Sigmoid colon (tissue), 7 donors: Measurements from ENCODE around the gene SPEM3. TPM values are rescaled to one million over a fixed set of nuclear protein-coding genes. Genes with fewer than 3 reads are reported as not detected.

Experiments
- DNase-seq: peaks from one replicate; pipeline ENCODE4 v3.0.0-alpha.2; 2019
- H3K27ac ChIP-seq, 4 donors: fragments of 200-600 bp; sonication (generic); one replicate each; pipeline ENCODE4 v1.5.1; 2016 to 2019; ENCODE audit warnings: mild to moderate bottlenecking in 1 of 4
- H3K27me3 ChIP-seq, 3 donors: fragments of 200-600 bp; sonication (generic); one replicate each; pipeline ENCODE4 v1.5.1; 2019; ENCODE audit warnings: mild to moderate bottlenecking in 1 of 3
- H3K36me3 ChIP-seq, 4 donors: fragments of 200-600 bp; sonication (generic); one replicate each; pipeline ENCODE4 v1.5.1; 2016 to 2019
- H3K4me1 ChIP-seq, 4 donors: fragments of 200-600 bp; sonication (generic); one replicate each; pipeline ENCODE4 v1.5.1; 2017 to 2019
- H3K4me3 ChIP-seq, 4 donors: fragments of 200-600 bp; sonication (generic); one replicate each; pipeline ENCODE4 v1.5.1; 2017 to 2019; ENCODE audit warnings: mild to moderate bottlenecking in 2 of 4, moderate library complexity in 1 of 4
- H3K9me3 ChIP-seq, 4 donors: fragments of 200-600 bp in 3 of 4; sonication (generic) in 3 of 4; one replicate each; pipeline versions ENCODE4 v1.5.1 to v1.6.1; 2013 to 2019
- CTCF ChIP-seq, 4 experiments: fragments of 450-650 bp in 3 of 4; fragments of 200-600 bp in 1 of 4; IDR thresholded peaks; one replicate each; pipeline ENCODE4 v1.5.1; 2016 to 2019; ENCODE audit warnings: antibody characterized with exemption in 4 of 4, mild to moderate bottlenecking in 3 of 4, moderate library complexity in 2 of 4
- EP300 ChIP-seq, 4 donors: sonication (generic); formaldehyde crosslinking; IDR thresholded peaks; one replicate each; pipeline ENCODE4 v1.6.1; 2017; ENCODE audit warnings: antibody characterized with exemption in 4 of 4
- POLR2A ChIP-seq, 2 donors: fragments of 450-650 bp; IDR thresholded peaks; one replicate each; pipeline ENCODE4 v1.6.1; 2016; ENCODE audit warnings: antibody characterized with exemption in 2 of 2, mild to moderate bottlenecking in 2 of 2, moderate library complexity in 2 of 2
- POLR2AphosphoS5 ChIP-seq, 4 donors: sonication (generic); formaldehyde crosslinking; IDR thresholded peaks; one replicate each; pipeline ENCODE4 v1.6.1; 2017; ENCODE audit warnings: antibody characterized with exemption in 4 of 4
- WGBS, 2 donors: extraction: QIAGEN DNeasy Blood & Tissue Kit; methylation state at CpG; one replicate each; pipeline ENCODE4 v1.1.7; 2013; 5-methylcytosine and 5-hydroxymethylcytosine counted together
- intact Hi-C: fragments of 100-400 bp; cut with DNase I; formaldehyde crosslinking; loops from one replicate; pipeline ENCODE4 v1.15.1; 2023
- polyA plus RNA-seq, 3 donors: library from polyadenylated mRNA; stranded (reverse); fragments of 200-250 nt; gene quantifications; one replicate each; pipeline ENCODE4 v1.2.3, GENCODE V29; 2013
- total RNA-seq, 4 donors: library from RNA; depleted of rRNA; stranded (reverse); fragments of >200 nt; gene quantifications; one replicate each; pipeline ENCODE4 v1.1.0, GENCODE V29; 2016
- donor health status: healthy with polysubstance abuse.
- donor health status: Bipolar disorder and iron deficiency.
- donor health status: healthy.

Gene SPEM3
- total and polyA plus RNA-seq, 7 donors: not detected

- no peak overlapping the region for H3K4me3 ChIP-seq
- no peaks in the 10 kb centered on the region for H3K4me1 ChIP-seq
- no peak overlapping the region for H3K27ac ChIP-seq
- TF ChIP-seq POLR2A (IDR thresholded peaks at IDR 0.05) (no peak), POLR2AphosphoS5 (IDR thresholded peaks at IDR 0.05) (no peak), CTCF (IDR thresholded peaks at IDR 0.05) (no peak), EP300 (IDR thresholded peaks at IDR 0.05) (no peak)
- intact Hi-C loops: no loop called here
- H3K27me3 ChIP-seq: no peaks in the 10 kb centered on the region
- 93 to 95% methylated on average over 54 of the region's 54 CpGs for WGBS, 2 donors
- H3K9me3 ChIP-seq: no peaks in the 10 kb centered on the region
- peaks cover 0 to 38% (median 6%) of the 10 kb centered on the region in 4 donors for H3K36me3 ChIP-seq
- no peak for DNase-seq
Observed at GRCh38 chr17:7417056-7417655, 11.5 kb upstream of the SPEM3 start.

GRCh38 chr17:7418472-7419152, 10.0 kb upstream of the SPEM3 start:
- H3K27me3 ChIP-seq: no peaks in the 10 kb centered on the region
- peaks cover 0 to 38% (median 6%) of the 10 kb centered on the region in 4 donors for H3K36me3 ChIP-seq
- H3K27ac ChIP-seq: no peak overlapping the region
- WGBS, 2 donors: 72 to 73% methylated on average over 18 of the region's 18 CpGs
- H3K4me1 ChIP-seq: no peaks in the 10 kb centered on the region
- TF ChIP-seq EP300 (IDR thresholded peaks at IDR 0.05) (no peak), CTCF (IDR thresholded peaks at IDR 0.05) (no peak), POLR2A (IDR thresholded peaks at IDR 0.05) (no peak), POLR2AphosphoS5 (IDR thresholded peaks at IDR 0.05) (no peak)
- H3K4me3 ChIP-seq: no peak overlapping the region
- H3K9me3 ChIP-seq: no peaks in the 10 kb centered on the region
- intact Hi-C loops: no loop called here
- no peak for DNase-seq

- no peak for TF ChIP-seq CTCF (IDR thresholded peaks at IDR 0.05)
- no peak for TF ChIP-seq EP300 (IDR thresholded peaks at IDR 0.05)
- no peak for TF ChIP-seq POLR2A (IDR thresholded peaks at IDR 0.05)
- no peak for TF ChIP-seq POLR2AphosphoS5 (IDR thresholded peaks at IDR 0.05)
- H3K27me3 ChIP-seq: no peaks in the 10 kb centered on the region
- no peaks in the 10 kb centered on the region for H3K9me3 ChIP-seq
- no peaks in the 10 kb centered on the region for H3K4me1 ChIP-seq
- no peak for DNase-seq
- WGBS, 2 donors: 84 to 87% methylated on average over 17 of the region's 17 CpGs
- H3K27ac ChIP-seq: no peak within 1 kb of the TSS
- intact Hi-C loops: no loop called here
- H3K4me3 ChIP-seq: no peak within 1 kb of the TSS
- H3K36me3 ChIP-seq: peaks cover 0 to 30% (median 5%) of the 10 kb centered on the region in 4 donors
Observed at GRCh38 chr17:7419819-7420610, 8.6 kb upstream of the SPEM3 start, which contains the start of gene SPEM1. Gene SPEM1 (plus strand): TSS chr17:7420324. CDS start chr17:7420385, 61 bp downstream.

- intact Hi-C loops: no loop called here
- Histone ChIP-seq H3K36me3 (peaks cover 0 to 20% (median 3%) of the 10 kb centered on the region in 4 donors), H3K4me1 (no peaks in the 10 kb centered on the region), H3K4me3 (no peak overlapping the region), H3K27ac (no peak overlapping the region), H3K9me3 (no peaks in the 10 kb centered on the region), H3K27me3 (no peaks in the 10 kb centered on the region)
- 94 to 95% methylated on average over 16 of the region's 16 CpGs for WGBS, 2 donors
- DNase-seq: no peak
- TF ChIP-seq EP300 (IDR thresholded peaks at IDR 0.05): no peak
Observed at GRCh38 chr17:7421186-7421585, 7.5 kb upstream of the SPEM3 start.

- H3K4me1 ChIP-seq: no peaks in the 10 kb centered on the region
- H3K4me3 ChIP-seq: no peak overlapping the region
- no peak for DNase-seq
- 69 to 76% methylated on average over 4 of the region's 4 CpGs for WGBS, 2 donors
- no peaks in the 10 kb centered on the region for H3K36me3 ChIP-seq
- intact Hi-C loops: no loop called here
- TF ChIP-seq EP300 (IDR thresholded peaks at IDR 0.05) (no peak), POLR2A (IDR thresholded peaks at IDR 0.05) (no peak), POLR2AphosphoS5 (IDR thresholded peaks at IDR 0.05) (no peak), CTCF (IDR thresholded peaks at IDR 0.05) (no peak)
- no peak overlapping the region for H3K27ac ChIP-seq
- no peaks in the 10 kb centered on the region for H3K9me3 ChIP-seq
- no peaks in the 10 kb centered on the region for H3K27me3 ChIP-seq
Observed at GRCh38 chr17:7423679-7424078, 5.0 kb upstream of the SPEM3 start.
